Effector CD8-positive, alpha-beta T cell (primary cell): ENCODE results near the gene BIRC3.

Source experiments
- DNase-seq: peaks from one replicate; lab custom pipeline; 2025; lab: John Stamatoyannopoulos, UW
- total RNA-seq, 4 experiments: gene quantifications; one replicate each; lab custom pipeline; 2026; lab: John Stamatoyannopoulos, UW

The BIRC3 gene
- total RNA-seq, result 251 to 697 (median 372) reads per million in 4 experiments

GRCh38 chr11:102317099-102317767 lies at the start of gene BIRC3:
TSS of gene BIRC3 (plus strand) at chr11:102317484. CDS start at chr11:102324510, 7,026 bp downstream.
- DNase-seq, result peak; percentile 85

- no peak for DNase-seq
Measured at GRCh38 chr11:102267609-102268008, 49.7 kb upstream of the BIRC3 start.

GRCh38 chr11:102268083-102268984 lies 49.0 kb upstream of the BIRC3 start:
- DNase-seq, result peak; percentile 71

- no peak for DNase-seq
Measured at GRCh38 chr11:102268985-102269470, 48.3 kb upstream of the BIRC3 start.

- no peak for DNase-seq
Measured at GRCh38 chr11:102269927-102270326, 47.4 kb upstream of the BIRC3 start.

- no peak for DNase-seq
Measured at GRCh38 chr11:102272047-102272824, 45.0 kb upstream of the BIRC3 start.

GRCh38 chr11:102274628-102275027 lies 42.7 kb upstream of the BIRC3 start:
- DNase-seq, result no peak

- DNase-seq, result no peak
Measured at GRCh38 chr11:102276362-102276761, 40.9 kb upstream of the BIRC3 start.

GRCh38 chr11:102276783-102277182 lies 40.5 kb upstream of the BIRC3 start:
- no peak for DNase-seq

GRCh38 chr11:102279641-102280170 lies 37.6 kb upstream of the BIRC3 start:
- DNase-seq, result no peak

- no peak for DNase-seq
Measured at GRCh38 chr11:102280245-102280833, 36.9 kb upstream of the BIRC3 start.

- DNase-seq, result no peak
Measured at GRCh38 chr11:102283116-102283485, 34.2 kb upstream of the BIRC3 start.

- DNase-seq, result no peak
Measured at GRCh38 chr11:102284008-102284407, 33.3 kb upstream of the BIRC3 start.

GRCh38 chr11:102286292-102286691 lies 31.0 kb upstream of the BIRC3 start:
- no peak for DNase-seq

- no peak for DNase-seq
Measured at GRCh38 chr11:102287964-102288724, 29.1 kb upstream of the BIRC3 start.

- DNase-seq, result no peak
Measured at GRCh38 chr11:102288725-102289083, 28.6 kb upstream of the BIRC3 start.

GRCh38 chr11:102289592-102289991 lies 27.7 kb upstream of the BIRC3 start:
- DNase-seq, result no peak

GRCh38 chr11:102291831-102292230 lies 25.5 kb upstream of the BIRC3 start:
- no peak for DNase-seq

GRCh38 chr11:102292933-102293332 lies 24.4 kb upstream of the BIRC3 start:
- no peak for DNase-seq

- no peak for DNase-seq
Measured at GRCh38 chr11:102293873-102294601, 23.2 kb upstream of the BIRC3 start.
